ENCODE data around the gene FCER2.

FCER2 gene

GRCh38 chr19:7655581-7655980, 46.4 kb downstream of the FCER2 start:
- TF ChIP-seq, protein P1, sequence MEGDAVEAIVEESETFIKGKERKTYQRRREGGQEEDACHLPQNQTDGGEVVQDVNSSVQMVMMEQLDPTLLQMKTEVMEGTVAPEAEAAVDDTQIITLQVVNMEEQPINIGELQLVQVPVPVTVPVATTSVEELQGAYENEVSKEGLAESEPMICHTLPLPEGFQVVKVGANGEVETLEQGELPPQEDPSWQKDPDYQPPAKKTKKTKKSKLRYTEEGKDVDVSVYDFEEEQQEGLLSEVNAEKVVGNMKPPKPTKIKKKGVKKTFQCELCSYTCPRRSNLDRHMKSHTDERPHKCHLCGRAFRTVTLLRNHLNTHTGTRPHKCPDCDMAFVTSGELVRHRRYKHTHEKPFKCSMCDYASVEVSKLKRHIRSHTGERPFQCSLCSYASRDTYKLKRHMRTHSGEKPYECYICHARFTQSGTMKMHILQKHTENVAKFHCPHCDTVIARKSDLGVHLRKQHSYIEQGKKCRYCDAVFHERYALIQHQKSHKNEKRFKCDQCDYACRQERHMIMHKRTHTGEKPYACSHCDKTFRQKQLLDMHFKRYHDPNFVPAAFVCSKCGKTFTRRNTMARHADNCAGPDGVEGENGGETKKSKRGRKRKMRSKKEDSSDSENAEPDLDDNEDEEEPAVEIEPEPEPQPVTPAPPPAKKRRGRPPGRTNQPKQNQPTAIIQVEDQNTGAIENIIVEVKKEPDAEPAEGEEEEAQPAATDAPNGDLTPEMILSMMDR (IDR thresholded peaks at IDR 0.05; ENCODE audit: low read length), result no peak
- TF ChIP-seq EZH2 (IDR thresholded peaks at IDR 0.05; ENCODE audit: borderline replicate concordance, low read length), result no peak
- no peak overlapping the region for H3K9ac ChIP-seq (ENCODE audit: low read length)
- no peak overlapping the region for H3K4me2 ChIP-seq (ENCODE audit: low read length)
- no peaks in the 10 kb centered on the region for H4K20me1 ChIP-seq (ENCODE audit: insufficient read depth, low read length)
- 0 out of 2 replicates have a peak, but pooled peaks cover 3% of the 10 kb centered on the region for H3K27me3 ChIP-seq (ENCODE audit: insufficient read depth, low read length)
- no peaks in the 10 kb centered on the region for H3K9me3 ChIP-seq (ENCODE audit: low read length)
- H3K9me2 ChIP-seq (ENCODE audit: low read depth, low read length), result no peaks in the 10 kb centered on the region
- H3K79me2 ChIP-seq (ENCODE audit: insufficient read depth, low read length), result no peaks in the 10 kb centered on the region
- H3K36me3 ChIP-seq (ENCODE audit: insufficient read depth, low read length), result no peaks in the 10 kb centered on the region
- H3F3A ChIP-seq (ENCODE audit: insufficient read depth, low read length), result no peaks in the 10 kb centered on the region
- no peak overlapping the region for H3K4me3 ChIP-seq (ENCODE audit: low read depth, low read length, poor library complexity, severe bottlenecking)
- peaks cover 13% of the 10 kb centered on the region for H3K4me1 ChIP-seq (ENCODE audit: insufficient read depth, low read length, severe bottlenecking)
- H2AFZ ChIP-seq (ENCODE audit: low read length), result no peak overlapping the region
- H3K27ac ChIP-seq (ENCODE audit: low read depth, low read length, poor library complexity, severe bottlenecking), result no peak overlapping the region

DNA sequence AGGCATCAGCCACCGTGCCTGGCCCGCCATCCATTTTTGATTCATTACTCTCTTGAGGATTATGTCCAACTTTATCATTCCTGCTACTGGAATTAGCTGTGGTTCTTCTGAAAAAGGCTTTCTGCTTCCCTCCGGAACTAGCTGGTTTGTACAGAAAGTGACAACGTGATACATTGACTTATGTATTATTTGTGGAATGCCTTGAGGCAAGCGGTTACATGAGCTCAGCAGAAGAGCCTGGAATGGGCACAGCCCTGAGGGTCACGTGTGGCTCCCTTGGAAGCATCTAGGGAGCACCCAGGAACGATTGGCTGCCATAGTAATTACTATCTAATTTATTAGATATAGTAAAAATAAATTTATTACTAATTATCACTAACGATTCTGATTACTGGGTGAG, 47.5 kb downstream of the FCER2 start:
- H3K9ac ChIP-seq (ENCODE audit: low read length), result no peak overlapping the region

DNA sequence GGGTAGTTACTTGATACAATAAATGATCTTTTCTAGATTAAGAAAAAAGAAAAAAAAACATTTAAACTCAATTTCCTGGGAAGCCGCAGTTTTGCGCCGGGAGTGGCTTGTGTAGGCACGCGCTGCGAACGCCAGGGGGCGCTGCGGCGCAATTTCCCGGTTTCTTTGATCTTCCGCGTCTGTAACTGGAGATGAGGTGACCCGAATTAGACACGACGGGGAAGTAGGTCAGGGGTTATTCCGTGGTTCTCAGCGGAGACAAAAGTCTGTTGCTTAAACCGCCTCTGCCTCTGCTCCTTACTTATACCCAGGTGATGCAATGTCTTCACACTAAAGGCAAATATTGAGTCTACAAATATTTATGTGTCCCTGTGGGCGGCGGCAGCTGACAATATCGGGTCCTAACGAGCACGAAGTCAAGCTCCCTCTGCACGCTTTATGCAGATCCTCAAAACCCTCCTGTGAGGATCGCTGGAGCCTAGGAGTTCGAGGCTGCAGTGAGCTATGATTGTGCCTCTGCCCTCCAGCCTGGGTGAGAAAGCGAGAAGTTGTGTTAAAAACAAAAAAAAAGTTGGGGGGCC, 49.8 kb downstream of the FCER2 start:
- Histone ChIP-seq H3K4me3 (ENCODE audit: low read depth, low read length, poor library complexity, severe bottlenecking) (peak overlapping the region; percentile 47), H3K79me2 (ENCODE audit: insufficient read depth, low read length) (no peaks in the 10 kb centered on the region), H3K9me2 (ENCODE audit: low read depth, low read length) (no peaks in the 10 kb centered on the region), H4K20me1 (ENCODE audit: insufficient read depth, low read length) (no peaks in the 10 kb centered on the region), H3F3A (ENCODE audit: insufficient read depth, low read length) (no peaks in the 10 kb centered on the region), H3K4me1 (ENCODE audit: insufficient read depth, low read length, severe bottlenecking) (peaks cover 5% of the 10 kb centered on the region), H3K9ac (ENCODE audit: low read length) (no peak overlapping the region; the same call in 1 of the 2 replicates), H3K36me3 (ENCODE audit: insufficient read depth, low read length) (peaks cover 8% of the 10 kb centered on the region; the same call in 1 of the 2 replicates), H3K27me3 (ENCODE audit: insufficient read depth, low read length) (0 out of 2 replicates have a peak, but pooled peaks cover 6% of the 10 kb centered on the region), H2AFZ (ENCODE audit: low read length) (peak overlapping the region; percentile 88; the same call in 1 of the 2 replicates), H3K4me2 (ENCODE audit: low read length) (peak overlapping the region; percentile 92), H3K9me3 (ENCODE audit: low read length) (no peaks in the 10 kb centered on the region), H3K27ac (ENCODE audit: low read depth, low read length, poor library complexity, severe bottlenecking) (no peak overlapping the region)
- TF ChIP-seq, protein P1 (IDR thresholded peaks at IDR 0.05; ENCODE audit: low read length), result peak; percentile 96
- no peak for TF ChIP-seq EZH2 (IDR thresholded peaks at IDR 0.05; ENCODE audit: borderline replicate concordance, low read length)

More for the DNA sequence above, 47.5 kb downstream of the FCER2 start:
- H3K36me3 ChIP-seq (ENCODE audit: insufficient read depth, low read length), result no peaks in the 10 kb centered on the region
- H3K4me2 ChIP-seq (ENCODE audit: low read length), result no peak overlapping the region
- TF ChIP-seq EZH2 (IDR thresholded peaks at IDR 0.05; ENCODE audit: borderline replicate concordance, low read length), result no peak
- H4K20me1 ChIP-seq (ENCODE audit: insufficient read depth, low read length), result no peaks in the 10 kb centered on the region
- H3K9me2 ChIP-seq (ENCODE audit: low read depth, low read length), result no peaks in the 10 kb centered on the region
- peaks cover 13% of the 10 kb centered on the region for H3K4me1 ChIP-seq (ENCODE audit: insufficient read depth, low read length, severe bottlenecking)
- H3K27ac ChIP-seq (ENCODE audit: low read depth, low read length, poor library complexity, severe bottlenecking), result no peak overlapping the region
- no peaks in the 10 kb centered on the region for H3F3A ChIP-seq (ENCODE audit: insufficient read depth, low read length)
- H3K4me3 ChIP-seq (ENCODE audit: low read depth, low read length, poor library complexity, severe bottlenecking), result no peak overlapping the region
- no peaks in the 10 kb centered on the region for H3K79me2 ChIP-seq (ENCODE audit: insufficient read depth, low read length)
- no peaks in the 10 kb centered on the region for H3K9me3 ChIP-seq (ENCODE audit: low read length)
- H2AFZ ChIP-seq (ENCODE audit: low read length), result no peak overlapping the region
- H3K27me3 ChIP-seq (ENCODE audit: insufficient read depth, low read length), result 0 out of 2 replicates have a peak, but pooled peaks cover 3% of the 10 kb centered on the region

DNA sequence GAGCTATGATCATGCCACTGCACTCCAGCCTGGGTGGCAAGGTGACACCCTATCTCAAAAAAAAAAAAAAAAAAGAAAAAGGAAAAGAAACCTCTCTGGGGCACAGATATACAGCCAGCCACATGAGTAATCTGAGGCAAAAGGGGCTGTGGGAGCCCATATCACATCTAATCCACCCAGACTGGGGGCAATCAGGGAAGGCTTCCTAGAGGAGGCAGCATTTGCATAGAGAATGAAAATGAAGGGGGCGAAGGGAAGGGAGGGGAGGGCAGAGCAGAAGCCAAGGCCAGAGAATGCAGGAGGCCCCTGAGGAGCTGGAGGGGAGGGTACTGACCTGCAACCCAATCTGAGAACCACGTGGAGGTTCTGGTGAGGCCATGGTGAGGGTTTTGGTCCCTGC, 51.8 kb downstream of the FCER2 start:
- H3K27me3 ChIP-seq (ENCODE audit: insufficient read depth, low read length), result 0 out of 2 replicates have a peak, but pooled peaks cover 6% of the 10 kb centered on the region
- no peak overlapping the region for H2AFZ ChIP-seq (ENCODE audit: low read length)
- peaks cover 5% of the 10 kb centered on the region for H3K4me1 ChIP-seq (ENCODE audit: insufficient read depth, low read length, severe bottlenecking)
- no peaks in the 10 kb centered on the region for H3K9me2 ChIP-seq (ENCODE audit: low read depth, low read length)
- H3K4me2 ChIP-seq (ENCODE audit: low read length), result no peak overlapping the region
- no peak for TF ChIP-seq EZH2 (IDR thresholded peaks at IDR 0.05; ENCODE audit: borderline replicate concordance, low read length)
- TF ChIP-seq, protein P1 (IDR thresholded peaks at IDR 0.05; ENCODE audit: low read length), result no peak
- no peaks in the 10 kb centered on the region for H3K9me3 ChIP-seq (ENCODE audit: low read length)
- no peaks in the 10 kb centered on the region for H3F3A ChIP-seq (ENCODE audit: insufficient read depth, low read length)
- no peak overlapping the region for H3K4me3 ChIP-seq (ENCODE audit: low read depth, low read length, poor library complexity, severe bottlenecking)
- no peak overlapping the region for H3K27ac ChIP-seq (ENCODE audit: low read depth, low read length, poor library complexity, severe bottlenecking)
- peaks cover 17% of the 10 kb centered on the region for H3K36me3 ChIP-seq (ENCODE audit: insufficient read depth, low read length)
- H4K20me1 ChIP-seq (ENCODE audit: insufficient read depth, low read length), result no peaks in the 10 kb centered on the region
- H3K9ac ChIP-seq (ENCODE audit: low read length), result no peak overlapping the region
- H3K79me2 ChIP-seq (ENCODE audit: insufficient read depth, low read length), result no peaks in the 10 kb centered on the region
